ENCODE measurements around the gene HSPB6.
"Not testable (repeated sequence)": the region's sequence is repeated elsewhere in the genome, so short reads cannot be mapped to it uniquely, and the experiment has no call there.

Gene HSPB6

GRCh38 chr19:35776102-35776788 is 19.4 kb upstream of the HSPB6 start:
- Histone ChIP-seq H3K27me3 (ENCODE audit: control insufficient read depth, insufficient read depth, low read length) (no peaks in the 10 kb centered on the region; the same call in 1 of the 2 replicates), H3K27ac (ENCODE audit: low read length) (no peak overlapping the region), H3K4me1 (ENCODE audit: control insufficient read depth, insufficient read depth, low read length) (peaks cover 6% of the 10 kb centered on the region), H3K9me3 (ENCODE audit: control insufficient read depth, insufficient read depth, low read length) (no peaks in the 10 kb centered on the region), H3K4me3 (ENCODE audit: low read length) (peak overlapping the region; percentile 53; the same call in 1 of the 2 replicates), H3K36me3 (ENCODE audit: control insufficient read depth, insufficient read depth, low read length) (no peaks in the 10 kb centered on the region; the same call in 1 of the 2 replicates)
- no peak for DNase-seq (ENCODE audit: low read depth, low spot score)
- WGBS (ENCODE audit: insufficient coverage, insufficient read length): no CpG with 5 or more reads among the region's 13 CpGs

GRCh38 chr19:35775298-35776101 is 18.7 kb upstream of the HSPB6 start, which contains the start of gene ARHGAP33:
TSS of gene ARHGAP33 (plus strand) at chr19:35775564. CDS start at chr19:35775659, 95 bp downstream.
- Histone ChIP-seq H3K4me1 (ENCODE audit: control insufficient read depth, insufficient read depth, low read length) (peaks cover 6% of the 10 kb centered on the region), H3K27ac (ENCODE audit: low read length) (no peak within 1 kb of the TSS), H3K9me3 (ENCODE audit: control insufficient read depth, insufficient read depth, low read length) (no peaks in the 10 kb centered on the region), H3K36me3 (ENCODE audit: control insufficient read depth, insufficient read depth, low read length) (no peaks in the 10 kb centered on the region), H3K4me3 (ENCODE audit: low read length) (peak within 1 kb of the TSS; percentile 53; the same call in 1 of the 2 replicates), H3K27me3 (ENCODE audit: control insufficient read depth, insufficient read depth, low read length) (no peaks in the 10 kb centered on the region; the same call in 1 of the 2 replicates)
- no CpG with 5 or more reads among the region's 82 CpGs for WGBS (ENCODE audit: insufficient coverage, insufficient read length)
- peak; percentile 90 for DNase-seq (ENCODE audit: low read depth, low spot score)

GRCh38 chr19:35775046-35775297 is 18.1 kb upstream of the HSPB6 start:
- Histone ChIP-seq H3K27me3 (ENCODE audit: control insufficient read depth, insufficient read depth, low read length) (no peaks in the 10 kb centered on the region; the same call in 1 of the 2 replicates), H3K4me1 (ENCODE audit: control insufficient read depth, insufficient read depth, low read length) (peaks cover 6% of the 10 kb centered on the region), H3K9me3 (ENCODE audit: control insufficient read depth, insufficient read depth, low read length) (no peaks in the 10 kb centered on the region), H3K4me3 (ENCODE audit: low read length) (no peak overlapping the region), H3K27ac (ENCODE audit: low read length) (no peak overlapping the region), H3K36me3 (ENCODE audit: control insufficient read depth, insufficient read depth, low read length) (no peaks in the 10 kb centered on the region)
- no peak for DNase-seq (ENCODE audit: low read depth, low spot score)
- WGBS (ENCODE audit: insufficient coverage, insufficient read length): no CpG with 5 or more reads among the region's 9 CpGs

- Histone ChIP-seq H3K4me1 (ENCODE audit: control insufficient read depth, insufficient read depth, low read length) (peaks cover 6% of the 10 kb centered on the region), H3K27me3 (ENCODE audit: control insufficient read depth, insufficient read depth, low read length) (no peaks in the 10 kb centered on the region; the same call in 1 of the 2 replicates), H3K9me3 (ENCODE audit: control insufficient read depth, insufficient read depth, low read length) (no peaks in the 10 kb centered on the region), H3K36me3 (ENCODE audit: control insufficient read depth, insufficient read depth, low read length) (no peaks in the 10 kb centered on the region), H3K4me3 (ENCODE audit: low read length) (no peak overlapping the region), H3K27ac (ENCODE audit: low read length) (no peak overlapping the region)
- DNase-seq (ENCODE audit: low read depth, low spot score): no peak
- WGBS (ENCODE audit: insufficient coverage, insufficient read length): no CpG with 5 or more reads among the region's 16 CpGs
Observed at GRCh38 chr19:35774274-35775045, 17.6 kb upstream of the HSPB6 start.

- Histone ChIP-seq H3K36me3 (ENCODE audit: control insufficient read depth, insufficient read depth, low read length) (no peaks in the 10 kb centered on the region), H3K9me3 (ENCODE audit: control insufficient read depth, insufficient read depth, low read length) (no peaks in the 10 kb centered on the region), H3K27me3 (ENCODE audit: control insufficient read depth, insufficient read depth, low read length) (no peaks in the 10 kb centered on the region; the same call in 1 of the 2 replicates), H3K27ac (ENCODE audit: low read length) (no peak overlapping the region), H3K4me1 (ENCODE audit: control insufficient read depth, insufficient read depth, low read length) (peaks cover 6% of the 10 kb centered on the region), H3K4me3 (ENCODE audit: low read length) (no peak overlapping the region)
- WGBS (ENCODE audit: insufficient coverage, insufficient read length): no CpG with 5 or more reads among the region's 9 CpGs
- DNase-seq (ENCODE audit: low read depth, low spot score): no peak
Observed at GRCh38 chr19:35773020-35773806, 16.4 kb upstream of the HSPB6 start.

GRCh38 chr19:35772362-35772761 is 15.5 kb upstream of the HSPB6 start:
- H3K27ac ChIP-seq (ENCODE audit: low read length); H3K9me3 ChIP-seq (ENCODE audit: control insufficient read depth, insufficient read depth, low read length); H3K36me3 ChIP-seq (ENCODE audit: control insufficient read depth, insufficient read depth, low read length); H3K27me3 ChIP-seq (ENCODE audit: control insufficient read depth, insufficient read depth, low read length); H3K4me3 ChIP-seq (ENCODE audit: low read length); DNase-seq (ENCODE audit: low read depth, low spot score); H3K4me1 ChIP-seq (ENCODE audit: control insufficient read depth, insufficient read depth, low read length): not testable (repeated sequence)
- no CpG with 5 or more reads among the region's 5 CpGs for WGBS (ENCODE audit: insufficient coverage, insufficient read length)

GRCh38 chr19:35768082-35768421 is 11.2 kb upstream of the HSPB6 start:
- Histone ChIP-seq H3K27me3 (ENCODE audit: control insufficient read depth, insufficient read depth, low read length) (no peaks in the 10 kb centered on the region; the same call in 1 of the 2 replicates), H3K4me3 (ENCODE audit: low read length) (no peak overlapping the region), H3K36me3 (ENCODE audit: control insufficient read depth, insufficient read depth, low read length) (no peaks in the 10 kb centered on the region; the same call in 1 of the 2 replicates), H3K4me1 (ENCODE audit: control insufficient read depth, insufficient read depth, low read length) (peaks cover 5% of the 10 kb centered on the region), H3K27ac (ENCODE audit: low read length) (no peak overlapping the region), H3K9me3 (ENCODE audit: control insufficient read depth, insufficient read depth, low read length) (no peaks in the 10 kb centered on the region)
- WGBS (ENCODE audit: insufficient coverage, insufficient read length): no CpG with 5 or more reads among the region's 15 CpGs
- no peak for DNase-seq (ENCODE audit: low read depth, low spot score)

GRCh38 chr19:35767288-35768081 is 10.7 kb upstream of the HSPB6 start:
- H3K9me3 ChIP-seq (ENCODE audit: control insufficient read depth, insufficient read depth, low read length): no peaks in the 10 kb centered on the region
- no peaks in the 10 kb centered on the region for H3K27me3 ChIP-seq (ENCODE audit: control insufficient read depth, insufficient read depth, low read length)
- no peaks in the 10 kb centered on the region; the same call in 1 of the 2 replicates for H3K36me3 ChIP-seq (ENCODE audit: control insufficient read depth, insufficient read depth, low read length)
- H3K27ac ChIP-seq (ENCODE audit: low read length): no peak overlapping the region
- WGBS (ENCODE audit: insufficient coverage, insufficient read length): no CpG with 5 or more reads among the region's 34 CpGs
- H3K4me3 ChIP-seq (ENCODE audit: low read length): no peak overlapping the region; the same call in 1 of the 2 replicates
- DNase-seq (ENCODE audit: low read depth, low spot score): no peak
- H3K4me1 ChIP-seq (ENCODE audit: control insufficient read depth, insufficient read depth, low read length): peaks cover 5% of the 10 kb centered on the region

- Histone ChIP-seq H3K36me3 (ENCODE audit: control insufficient read depth, insufficient read depth, low read length) (peaks cover 4% of the 10 kb centered on the region), H3K4me3 (ENCODE audit: low read length) (no peak overlapping the region), H3K27ac (ENCODE audit: low read length) (no peak overlapping the region), H3K4me1 (ENCODE audit: control insufficient read depth, insufficient read depth, low read length) (peaks cover 5% of the 10 kb centered on the region), H3K27me3 (ENCODE audit: control insufficient read depth, insufficient read depth, low read length) (no peaks in the 10 kb centered on the region), H3K9me3 (ENCODE audit: control insufficient read depth, insufficient read depth, low read length) (no peaks in the 10 kb centered on the region)
- no CpG with 5 or more reads among the region's 11 CpGs for WGBS (ENCODE audit: insufficient coverage, insufficient read length)
- no peak for DNase-seq (ENCODE audit: low read depth, low spot score)
Observed at GRCh38 chr19:35766571-35767104, 9.8 kb upstream of the HSPB6 start.

Data from iPS DF 6.9 (cell line).